IPS-18c (cell line): ENCODE data around the gene TMEM266.

Source experiments
- H3K4me3 ChIP-seq: 2 replicates; pipeline ENCODE4 v1.7.0; 2013; ENCODE audit warnings: low read depth, mild to moderate bottlenecking, low read length, moderate library complexity; ENCODE audit not compliant: insufficient read depth
- H3K9me3 ChIP-seq: one replicate; pipeline ENCODE4 v1.6.1; 2013; ENCODE audit warnings: mild to moderate bottlenecking, low read length, moderate library complexity; ENCODE audit not compliant: control insufficient read depth, insufficient read depth

The TMEM266 gene

GRCh38 chr15:76061700-76062099, 1.9 kb downstream of the TMEM266 start:
- Histone ChIP-seq H3K4me3 (no peak overlapping the region), H3K9me3 (no peaks in the 10 kb centered on the region)

DNA sequence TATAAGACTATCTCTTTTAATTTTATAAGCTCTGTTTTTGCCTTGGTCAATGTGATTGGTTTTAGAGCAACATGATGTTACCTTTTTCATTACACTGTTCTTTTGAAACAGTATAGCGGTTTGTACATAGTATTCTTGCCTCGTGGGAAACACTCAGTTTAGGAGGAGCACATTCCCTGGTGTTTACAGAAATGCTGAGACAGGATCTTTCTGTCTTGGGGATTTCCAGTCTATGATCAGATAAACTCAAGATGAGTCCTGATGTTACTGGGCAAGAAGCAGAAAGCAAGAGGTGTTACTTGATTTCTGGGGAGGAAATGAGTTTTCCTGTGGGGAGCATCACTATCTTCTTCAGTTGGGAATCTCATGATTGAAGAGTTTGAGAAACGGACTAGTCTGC, 2.5 kb downstream of the TMEM266 start:
- H3K9me3 ChIP-seq: no peaks in the 10 kb centered on the region
- no peak overlapping the region for H3K4me3 ChIP-seq

- Histone ChIP-seq H3K9me3 (no peaks in the 10 kb centered on the region), H3K4me3 (no peak overlapping the region)
Measured at GRCh38 chr15:76064375-76064774, 4.6 kb downstream of the TMEM266 start.

- no peaks in the 10 kb centered on the region for H3K9me3 ChIP-seq
- no peak overlapping the region for H3K4me3 ChIP-seq
Measured at GRCh38 chr15:76065245-76065644, 5.5 kb downstream of the TMEM266 start.

- Histone ChIP-seq H3K4me3 (no peak overlapping the region), H3K9me3 (no peaks in the 10 kb centered on the region)
Measured at GRCh38 chr15:76065793-76066192, 6.0 kb downstream of the TMEM266 start.

- H3K9me3 ChIP-seq: no peaks in the 10 kb centered on the region
Measured at GRCh38 chr15:76070192-76070591, 10.4 kb downstream of the TMEM266 start.

GRCh38 chr15:76070921-76071635, 11.3 kb downstream of the TMEM266 start:
- Histone ChIP-seq H3K4me3 (no peak overlapping the region), H3K9me3 (no peaks in the 10 kb centered on the region)

More at GRCh38 chr15:76070192-76070591, 10.4 kb downstream of the TMEM266 start:
- no peak overlapping the region for H3K4me3 ChIP-seq

GRCh38 chr15:76071806-76072205, 12.0 kb downstream of the TMEM266 start:
- Histone ChIP-seq H3K4me3 (no peak overlapping the region), H3K9me3 (no peaks in the 10 kb centered on the region)

- Histone ChIP-seq H3K4me3 (no peak overlapping the region), H3K9me3 (no peaks in the 10 kb centered on the region)
Measured at GRCh38 chr15:76073554-76073953, 13.8 kb downstream of the TMEM266 start.

DNA sequence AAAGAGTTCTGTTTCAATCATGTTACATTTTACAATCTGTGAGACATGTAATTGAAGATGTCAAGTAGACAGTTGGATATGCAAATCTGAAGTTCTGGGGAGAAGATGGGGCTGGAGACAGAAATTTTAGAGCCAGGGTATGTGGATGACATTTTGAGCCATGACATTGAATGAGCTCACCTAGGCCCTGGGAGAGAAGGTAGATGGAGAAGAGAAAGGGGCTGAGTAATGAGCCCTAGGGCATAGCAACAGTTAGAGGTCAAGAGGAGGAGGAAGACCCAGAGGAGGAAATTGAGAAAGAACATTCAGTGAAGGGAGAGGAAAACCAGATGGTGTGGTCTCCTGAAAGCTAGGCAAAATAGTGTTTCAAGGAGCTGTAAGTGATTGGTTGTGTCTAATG, 15.3 kb downstream of the TMEM266 start:
- Histone ChIP-seq H3K9me3 (no peaks in the 10 kb centered on the region), H3K4me3 (no peak overlapping the region)

GRCh38 chr15:76078285-76078877, 18.6 kb downstream of the TMEM266 start:
- Histone ChIP-seq H3K4me3 (no peak overlapping the region), H3K9me3 (no peaks in the 10 kb centered on the region)

DNA sequence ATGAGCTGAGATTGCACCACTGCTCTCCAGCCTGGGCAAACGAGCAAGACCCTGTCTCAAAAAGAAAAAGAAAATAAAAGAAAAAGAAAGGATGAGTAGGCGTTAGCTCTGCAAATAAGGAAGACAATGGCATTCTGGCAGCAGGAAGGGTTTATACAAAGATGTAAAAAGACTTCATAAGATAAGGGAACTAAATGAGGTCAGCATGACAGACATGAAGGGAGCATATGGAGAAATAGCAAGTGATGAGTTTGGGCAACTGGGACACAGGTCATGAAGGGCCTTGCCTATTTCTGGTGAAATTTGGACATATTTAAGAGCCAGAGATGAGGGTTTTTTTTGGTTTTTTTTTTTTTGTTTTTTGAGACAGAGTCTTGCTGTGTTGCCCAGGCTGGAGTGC, 24.5 kb downstream of the TMEM266 start:
- H3K9me3 ChIP-seq: peaks cover 2% of the 10 kb centered on the region
- no peak overlapping the region for H3K4me3 ChIP-seq

- no peak overlapping the region for H3K4me3 ChIP-seq
- no peaks in the 10 kb centered on the region for H3K9me3 ChIP-seq
Measured at GRCh38 chr15:76098685-76099084, 38.9 kb downstream of the TMEM266 start.

DNA sequence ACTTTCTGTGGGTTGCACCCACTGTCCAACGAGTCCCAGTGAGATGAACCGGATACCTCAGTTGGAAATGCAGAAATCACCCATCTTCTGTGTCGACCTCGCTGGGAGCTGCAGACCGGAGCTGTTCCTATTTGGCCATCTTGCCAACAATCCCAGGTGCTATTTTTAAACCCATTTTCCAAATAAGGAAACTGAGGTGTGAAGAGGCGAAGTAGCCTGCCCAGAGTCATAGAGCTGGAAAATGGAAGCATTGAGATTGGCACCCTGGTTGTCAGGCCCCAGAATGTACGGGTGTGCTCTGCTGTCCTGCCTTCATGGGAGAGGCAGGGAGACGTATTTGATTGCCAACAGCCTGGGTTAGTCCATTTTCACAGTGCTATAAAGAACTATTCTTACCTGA, 39.6 kb downstream of the TMEM266 start:
- H3K4me3 ChIP-seq: no peak overlapping the region
- no peaks in the 10 kb centered on the region for H3K9me3 ChIP-seq

- no peak overlapping the region for H3K4me3 ChIP-seq
- H3K9me3 ChIP-seq: no peaks in the 10 kb centered on the region
Measured at GRCh38 chr15:76100361-76100760, 40.6 kb downstream of the TMEM266 start.

DNA sequence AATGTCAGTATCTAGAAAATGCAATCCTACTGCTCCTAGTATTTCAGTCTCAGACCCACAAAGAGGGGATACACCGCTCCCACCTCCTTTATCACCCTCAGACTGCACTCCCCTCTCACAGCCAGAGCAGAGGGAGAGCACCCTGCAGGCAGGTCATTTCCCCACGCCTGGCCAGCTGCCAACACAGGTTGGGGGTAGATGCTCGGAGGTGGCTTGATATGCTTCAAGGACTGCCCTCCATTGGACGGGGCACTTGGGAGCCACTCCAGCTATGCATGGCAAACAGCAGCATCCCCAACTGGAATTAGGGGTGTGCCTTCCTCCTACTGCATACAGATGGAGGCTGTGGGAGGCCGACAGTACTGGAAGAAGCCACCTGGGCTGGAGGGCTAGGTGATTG, 41.9 kb downstream of the TMEM266 start:
- H3K9me3 ChIP-seq: no peaks in the 10 kb centered on the region

DNA sequence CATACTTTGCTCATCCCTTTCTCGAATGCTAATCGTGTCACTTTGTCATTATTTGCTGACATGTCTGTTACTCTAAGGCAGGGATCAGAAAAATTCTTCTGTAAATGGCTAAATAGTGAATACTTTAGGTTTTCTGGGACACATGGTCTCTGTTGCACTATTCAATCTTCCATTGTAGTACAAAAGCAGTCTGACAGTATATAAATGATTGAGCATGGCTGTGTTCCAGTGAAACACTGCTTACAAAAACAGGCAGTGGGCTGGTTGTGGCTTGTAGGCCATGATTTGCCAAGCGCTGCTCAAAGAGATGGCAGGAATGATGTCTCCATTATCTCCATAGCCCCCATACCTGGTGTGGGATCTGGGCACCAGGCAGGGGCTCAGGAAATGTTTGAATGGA, 45.6 kb downstream of the TMEM266 start:
- H3K9me3 ChIP-seq: no peaks in the 10 kb centered on the region
- H3K4me3 ChIP-seq: no peak overlapping the region

More for the DNA sequence above, 41.9 kb downstream of the TMEM266 start:
- no peak overlapping the region for H3K4me3 ChIP-seq

DNA sequence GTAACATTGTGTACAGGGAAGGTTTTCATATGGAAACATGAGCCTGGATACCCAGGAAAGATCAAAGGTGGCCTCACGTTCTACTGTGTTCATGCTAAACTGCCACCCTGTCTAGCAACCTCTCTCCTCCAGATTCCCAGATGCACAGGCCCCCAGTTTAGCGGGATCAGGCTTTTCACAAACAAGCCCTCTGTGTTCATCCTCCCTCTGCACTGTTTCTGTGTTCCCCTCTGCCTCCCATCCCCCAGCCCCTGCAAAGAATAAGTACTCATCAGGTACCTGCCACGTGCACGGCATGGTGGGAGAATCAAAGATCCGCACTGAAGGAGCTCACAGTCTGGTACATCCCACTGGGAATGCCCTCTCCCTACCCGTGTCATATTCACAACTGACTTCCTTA, 46.1 kb downstream of the TMEM266 start:
- Histone ChIP-seq H3K4me3 (no peak overlapping the region), H3K9me3 (no peaks in the 10 kb centered on the region)

DNA sequence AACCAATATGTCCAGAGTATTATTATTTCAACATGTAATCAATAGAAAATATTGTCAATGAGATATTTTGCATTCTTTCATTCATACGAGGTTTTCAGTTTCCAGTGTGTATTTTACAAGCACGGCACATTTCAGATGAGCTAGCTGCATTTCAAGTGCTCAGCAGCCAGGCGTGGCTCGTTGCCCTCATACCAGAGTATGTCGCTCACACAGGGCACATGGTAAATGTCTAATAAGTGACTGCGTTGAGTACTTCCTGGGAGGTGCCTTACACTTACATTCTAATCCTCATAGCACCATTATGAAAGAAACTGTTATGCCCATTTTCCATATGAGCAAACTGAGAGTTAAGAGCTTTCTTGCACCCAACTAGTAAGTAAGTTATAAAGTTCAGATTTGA, 47.4 kb downstream of the TMEM266 start:
- Histone ChIP-seq H3K4me3 (no peak overlapping the region), H3K9me3 (no peaks in the 10 kb centered on the region)
